Fibroblast of pulmonary artery (primary cell): Measurements from ENCODE around the gene SPTBN1.
A peak's percentile ranks its signal among the peaks of the same experiment; 100 is the strongest.

ENCODE experiments used
- DNase-seq: peaks from one replicate; pipeline ENCODE4 v3.0.0-alpha.2; 2010; ENCODE audit warnings: low read depth
- H3K4me3 ChIP-seq: replicated peaks from 2 replicates; pipeline ENCODE4 v1.5.1; 2011; ENCODE audit warnings: low read depth, mild to moderate bottlenecking, control low read depth, low read length, moderate library complexity
- TF ChIP-seq, protein P1 (sequence below): IDR thresholded peaks from 2 replicates; pipeline ENCODE4 v1.5.1; 2011; ENCODE audit warnings: mild to moderate bottlenecking, control low read depth, low read length, inconsistent platforms; ENCODE audit errors: missing control alignments

SPTBN1 gene

DNA sequence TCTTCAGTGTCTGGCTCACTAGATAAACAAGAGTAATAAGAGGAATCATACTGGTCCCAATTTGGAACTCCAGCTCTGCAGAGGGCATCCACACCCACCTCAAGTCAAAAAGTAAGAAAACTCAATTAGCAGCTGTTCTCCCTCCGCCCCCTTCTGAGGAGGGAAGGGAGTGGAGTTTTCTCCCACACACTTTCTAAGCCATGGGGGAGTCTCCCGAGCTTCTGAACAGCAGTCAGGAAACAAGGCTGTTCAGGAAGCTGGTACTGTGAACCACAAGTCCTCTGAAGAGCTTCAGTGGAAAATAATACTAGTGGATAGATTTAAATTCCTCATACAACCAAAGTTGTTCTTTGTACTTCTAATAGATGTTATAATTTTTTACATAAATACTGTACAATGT, 32.9 kb upstream of the SPTBN1 start:
- TF ChIP-seq, protein P1, sequence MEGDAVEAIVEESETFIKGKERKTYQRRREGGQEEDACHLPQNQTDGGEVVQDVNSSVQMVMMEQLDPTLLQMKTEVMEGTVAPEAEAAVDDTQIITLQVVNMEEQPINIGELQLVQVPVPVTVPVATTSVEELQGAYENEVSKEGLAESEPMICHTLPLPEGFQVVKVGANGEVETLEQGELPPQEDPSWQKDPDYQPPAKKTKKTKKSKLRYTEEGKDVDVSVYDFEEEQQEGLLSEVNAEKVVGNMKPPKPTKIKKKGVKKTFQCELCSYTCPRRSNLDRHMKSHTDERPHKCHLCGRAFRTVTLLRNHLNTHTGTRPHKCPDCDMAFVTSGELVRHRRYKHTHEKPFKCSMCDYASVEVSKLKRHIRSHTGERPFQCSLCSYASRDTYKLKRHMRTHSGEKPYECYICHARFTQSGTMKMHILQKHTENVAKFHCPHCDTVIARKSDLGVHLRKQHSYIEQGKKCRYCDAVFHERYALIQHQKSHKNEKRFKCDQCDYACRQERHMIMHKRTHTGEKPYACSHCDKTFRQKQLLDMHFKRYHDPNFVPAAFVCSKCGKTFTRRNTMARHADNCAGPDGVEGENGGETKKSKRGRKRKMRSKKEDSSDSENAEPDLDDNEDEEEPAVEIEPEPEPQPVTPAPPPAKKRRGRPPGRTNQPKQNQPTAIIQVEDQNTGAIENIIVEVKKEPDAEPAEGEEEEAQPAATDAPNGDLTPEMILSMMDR: no peak
- H3K4me3 ChIP-seq: no peak overlapping the region
- DNase-seq: peak; percentile 78

DNA sequence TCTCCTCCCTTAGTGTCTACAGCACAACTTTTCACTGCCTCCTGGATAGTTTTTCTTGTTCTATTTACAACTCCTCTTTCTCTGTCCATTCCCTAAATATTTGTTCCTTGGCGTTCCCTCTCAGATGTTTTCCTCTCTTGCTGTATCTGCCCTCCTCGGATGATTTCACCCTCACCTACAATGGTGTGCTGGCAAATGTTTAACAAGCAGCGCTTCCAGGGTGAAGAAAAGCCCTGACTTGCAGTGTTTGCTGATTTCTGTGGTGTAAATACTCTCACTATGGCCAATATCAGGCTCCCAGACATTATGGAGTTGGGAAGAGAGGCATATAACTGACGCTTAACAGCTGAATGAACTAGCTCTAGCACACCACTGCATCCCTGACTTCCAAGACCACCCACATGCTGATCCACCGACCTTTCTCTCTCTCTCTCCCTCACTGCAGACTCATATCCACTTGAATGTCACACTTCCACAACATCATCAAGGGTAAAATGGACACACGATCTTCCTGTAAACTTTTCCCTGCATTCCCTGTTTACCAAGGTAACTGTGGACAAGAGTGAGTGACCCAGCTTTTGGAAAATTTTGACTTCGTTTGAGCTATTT, 31.5 kb upstream of the SPTBN1 start:
- TF ChIP-seq, protein P1: no peak
- H3K4me3 ChIP-seq: no peak overlapping the region
- no peak for DNase-seq

DNA sequence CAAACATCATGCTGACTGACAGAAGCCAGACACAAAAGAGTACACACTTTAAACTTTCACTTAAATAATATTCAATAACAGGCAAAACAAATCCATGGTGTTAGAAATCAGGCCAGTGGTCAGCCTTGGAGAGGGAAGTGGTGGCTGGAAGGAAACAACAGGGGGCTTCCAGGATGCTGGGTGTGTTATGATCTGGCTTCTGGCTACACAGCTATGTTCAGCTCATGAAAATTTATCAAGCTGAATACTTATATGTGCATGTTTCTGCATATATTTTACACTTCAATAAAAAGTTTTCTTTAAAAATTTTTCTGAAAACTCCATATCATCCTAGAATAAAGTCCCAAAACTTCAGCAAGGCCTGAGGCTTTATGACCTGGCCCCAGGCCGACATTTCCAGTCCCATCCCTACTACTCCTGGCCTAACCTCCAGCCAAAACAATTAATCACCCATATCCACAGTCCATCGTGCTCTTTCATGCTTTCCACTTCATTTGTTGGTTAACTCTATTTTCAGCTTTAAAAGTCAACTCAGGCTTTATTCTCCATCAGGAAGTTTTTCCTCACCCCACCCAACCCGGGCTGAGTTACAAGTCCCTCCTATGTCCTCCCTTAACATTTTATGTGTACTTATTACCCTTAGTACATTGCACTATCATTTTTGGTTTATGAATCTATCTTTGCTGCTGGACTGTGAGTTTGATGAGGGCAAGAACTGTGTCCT, 27.9 kb upstream of the SPTBN1 start:
- peak; percentile 31 for DNase-seq
- H3K4me3 ChIP-seq: no peak overlapping the region
- TF ChIP-seq, protein P1: no peak

DNA sequence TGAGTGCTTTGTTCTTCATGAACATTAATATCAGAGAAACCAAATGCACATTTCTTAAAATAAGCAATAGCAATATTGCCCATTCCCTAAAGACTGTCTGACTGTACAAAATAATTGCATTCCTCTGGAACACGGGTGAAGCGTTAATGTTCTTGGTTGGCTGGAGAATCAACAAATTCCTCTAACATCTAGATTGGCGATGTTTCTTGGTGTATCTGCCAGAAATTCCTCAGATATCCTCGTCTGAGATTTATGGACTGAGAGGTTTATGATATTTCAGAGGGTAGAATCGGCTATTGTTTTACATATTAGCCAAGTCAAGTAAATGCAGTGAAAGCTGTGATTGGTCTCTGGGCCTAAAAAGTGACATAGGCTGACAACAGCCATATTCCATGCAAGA, 27.1 kb upstream of the SPTBN1 start:
- TF ChIP-seq, protein P1: no peak
- peak; percentile 66 for DNase-seq
- H3K4me3 ChIP-seq: no peak overlapping the region

DNA sequence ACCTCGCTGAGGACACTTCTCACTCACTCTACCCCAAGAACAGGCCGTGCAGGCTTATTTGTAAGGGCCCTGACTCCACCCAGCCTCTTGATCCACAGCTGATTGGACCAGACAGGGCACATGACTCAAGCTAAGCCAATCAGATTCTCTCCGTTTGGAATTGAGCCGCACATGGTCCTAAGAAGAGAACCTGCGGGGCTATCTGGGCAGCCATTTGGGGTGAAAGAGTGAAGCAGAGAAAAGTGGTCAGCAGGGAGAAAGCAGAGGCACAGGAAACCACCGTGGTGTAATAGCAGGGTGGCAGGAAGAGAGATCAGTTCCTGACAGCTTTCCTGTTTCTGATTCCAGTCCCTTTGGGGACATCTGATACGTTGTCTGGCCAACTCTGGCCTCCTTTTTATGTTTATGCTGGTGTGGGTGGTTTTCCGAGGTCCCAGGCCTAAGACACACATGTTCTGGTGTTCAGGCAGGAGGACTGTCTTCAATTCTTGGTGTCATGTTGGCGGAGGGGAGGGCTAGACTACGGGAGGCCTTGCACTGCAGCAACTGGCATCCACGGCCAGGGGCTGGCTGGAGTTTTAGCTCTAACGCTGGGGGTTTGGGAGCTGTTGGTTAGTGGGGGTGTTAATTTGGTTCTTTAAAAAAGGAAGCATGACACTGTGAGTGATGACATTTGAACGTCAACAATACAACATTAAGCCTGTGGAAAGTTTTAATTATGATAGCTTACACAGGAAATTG, 26.1 kb upstream of the SPTBN1 start:
- no peak for DNase-seq
- TF ChIP-seq, protein P1: no peak
- H3K4me3 ChIP-seq: no peak overlapping the region

DNA sequence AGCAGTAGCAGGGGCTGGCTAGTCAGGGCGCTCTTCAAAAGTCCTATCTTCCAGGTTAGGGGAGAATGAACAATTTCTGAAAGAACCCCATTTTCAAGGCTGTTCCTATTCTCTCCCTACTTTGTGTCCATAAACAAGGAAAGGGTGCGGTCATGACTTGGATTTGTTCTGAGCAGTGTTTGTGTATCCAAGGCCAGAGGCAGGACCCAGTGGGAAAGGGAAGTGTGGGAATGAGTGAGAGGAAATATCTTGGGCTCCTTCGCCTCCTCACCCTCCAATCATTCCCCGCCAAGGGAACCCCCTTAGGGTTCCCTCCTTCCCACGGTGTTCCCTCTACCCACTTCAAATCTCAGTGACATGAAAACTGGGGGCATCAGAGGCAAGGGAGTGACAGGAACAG, 25.5 kb upstream of the SPTBN1 start:
- no peak for DNase-seq
- TF ChIP-seq, protein P1: no peak
- H3K4me3 ChIP-seq: no peak overlapping the region
